Retinal pigment epithelial cell (primary cell): ENCODE data around the gene MRPL48.
A peak's percentile ranks its signal among the peaks of the same experiment; 100 is the strongest.
"Not testable (repeated sequence)": the region's sequence is repeated elsewhere in the genome, so short reads cannot be mapped to it uniquely, and the experiment has no call there.

Experiments used
- DNase-seq: peaks from one replicate; pipeline ENCODE4 v3.0.0-alpha.2; 2010; ENCODE audit warnings: low read depth
- H3K4me3 ChIP-seq: 2 replicates; pipeline ENCODE4 v1.5.1; 2011; ENCODE audit warnings: mild to moderate bottlenecking, low read length, control low read depth, moderate library complexity
- CTCF ChIP-seq: conservative IDR thresholded peaks from 2 replicates; pipeline ENCODE4 v1.5.1; 2011; ENCODE audit warnings: low read depth, low read length, control low read depth, inconsistent platforms

The MRPL48 gene

GRCh38 chr11:73760135-73760678, 27.5 kb upstream of the MRPL48 start:
- DNase-seq = no peak
- TF ChIP-seq CTCF = no peak
- peak overlapping the region; percentile 98 for H3K4me3 ChIP-seq

GRCh38 chr11:73760679-73761402, 26.8 kb upstream of the MRPL48 start, which contains the start of gene RAB6A:
Gene RAB6A, minus strand, starts transcription at chr11:73761074. Its CDS starts 439 bp downstream, at chr11:73760635.
- peak within 1 kb of the TSS; percentile 98 for H3K4me3 ChIP-seq
- peak; percentile 99 for DNase-seq
- TF ChIP-seq CTCF = peak; percentile 29

DNA sequence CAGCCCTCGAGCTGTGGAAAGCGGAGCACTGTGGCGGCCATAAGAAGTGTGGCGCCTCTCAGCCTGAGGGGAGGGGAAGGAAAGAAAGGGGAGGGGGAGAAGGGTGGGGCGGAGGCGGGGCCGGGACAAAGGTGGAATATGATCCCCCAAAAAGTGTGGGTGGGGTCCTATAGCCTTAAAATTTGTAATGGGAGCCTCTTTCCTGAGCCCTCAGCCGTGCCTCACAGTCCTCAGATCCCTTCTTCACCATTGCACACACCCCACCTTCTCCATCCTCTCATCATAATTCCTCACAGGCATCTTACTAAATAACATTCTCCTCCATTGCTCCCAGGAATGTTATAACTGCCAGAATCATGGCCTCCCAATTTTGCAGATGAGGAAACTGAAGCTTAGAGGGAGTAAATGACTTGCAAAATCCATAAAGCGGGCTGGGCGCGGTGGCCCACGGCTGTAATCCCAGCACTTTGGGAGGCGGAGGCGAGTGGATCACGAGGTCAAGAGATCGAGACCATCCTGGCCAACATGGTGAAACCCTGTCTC, 26.2 kb upstream of the MRPL48 start:
- DNase-seq = no peak
- peak overlapping the region; percentile 45 for H3K4me3 ChIP-seq
- no peak for TF ChIP-seq CTCF

GRCh38 chr11:73762732-73763131, 24.9 kb upstream of the MRPL48 start:
- TF ChIP-seq CTCF = no peak
- no peak for DNase-seq
- no peak overlapping the region for H3K4me3 ChIP-seq

- no peak for TF ChIP-seq CTCF
- no peak for DNase-seq
These were observed 20.9 kb upstream of the MRPL48 start for GRCh38 chr11:73766763-73767162.

DNA sequence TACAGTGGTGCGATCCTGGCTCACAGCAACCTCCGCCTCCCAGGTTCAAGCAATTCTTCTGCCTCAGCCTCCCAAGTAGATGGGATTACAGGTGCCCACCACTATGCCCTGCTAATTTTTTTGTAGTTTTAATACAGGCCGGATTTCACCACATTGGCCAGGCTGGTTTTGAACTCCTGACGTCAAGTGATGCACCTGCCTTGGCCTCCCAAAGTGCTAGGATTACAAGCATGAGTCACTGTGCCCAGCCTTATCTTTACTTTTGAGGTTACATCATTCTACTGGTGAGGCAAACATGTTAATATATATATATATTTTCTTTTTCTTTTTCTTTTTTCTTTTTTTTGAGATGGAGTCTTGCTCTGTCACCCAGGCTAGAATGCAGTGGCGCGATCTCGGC, 16.9 kb upstream of the MRPL48 start:
- not testable (repeated sequence) for H3K4me3 ChIP-seq, DNase-seq

More at GRCh38 chr11:73766763-73767162, 20.9 kb upstream of the MRPL48 start:
- H3K4me3 ChIP-seq = no peak overlapping the region

DNA sequence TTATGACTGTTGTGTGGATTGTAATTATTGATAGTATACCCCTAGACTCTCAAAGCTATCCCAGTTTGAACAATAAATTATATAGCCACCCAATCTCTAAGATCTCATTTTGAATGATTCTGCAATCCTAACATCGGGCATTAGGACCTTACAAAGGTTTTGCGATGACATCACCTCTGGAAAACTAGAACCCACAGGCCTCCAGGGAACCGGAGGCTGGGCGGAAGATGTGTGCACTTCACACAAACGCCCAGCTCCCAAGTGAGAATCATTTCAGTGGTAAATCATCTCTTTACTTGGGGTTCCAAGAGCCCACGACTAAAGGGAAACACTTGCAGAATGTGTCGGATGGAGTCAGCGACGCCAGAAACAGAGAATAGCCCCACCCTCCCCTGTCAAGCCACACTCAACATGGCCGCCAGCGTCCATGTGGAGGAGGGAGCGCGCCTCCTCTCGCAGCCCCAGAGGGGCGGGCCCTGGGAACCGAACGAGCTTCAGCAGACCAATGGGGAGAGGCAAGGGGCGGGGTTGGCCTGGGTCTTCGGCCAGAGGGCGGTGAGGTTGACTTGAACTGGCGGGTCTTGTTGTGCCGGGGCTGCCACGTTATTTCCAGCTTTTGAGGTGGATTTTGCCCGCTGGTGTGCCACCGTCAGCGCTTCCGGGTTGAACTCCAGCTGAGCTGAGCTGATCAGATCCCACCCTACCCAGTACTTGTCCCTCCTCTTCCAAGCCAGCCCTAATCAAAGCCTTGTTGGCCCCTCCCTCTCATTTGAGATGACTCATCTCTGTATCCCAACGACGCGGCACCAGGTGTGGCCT, 8.4 kb upstream of the MRPL48 start:
- no peak for TF ChIP-seq CTCF
- H3K4me3 ChIP-seq = peak overlapping the region; percentile 77
- peak; percentile 95 for DNase-seq
